HPDE6-E6E7 (cell line): Measurements from ENCODE around the gene CDCA3.

Source experiments
- DNase-seq: peaks from one replicate; pipeline ENCODE4 v3.0.0; 2011; ENCODE audit warnings: missing footprints; ENCODE audit errors: extremely low spot score

The CDCA3 gene

DNA sequence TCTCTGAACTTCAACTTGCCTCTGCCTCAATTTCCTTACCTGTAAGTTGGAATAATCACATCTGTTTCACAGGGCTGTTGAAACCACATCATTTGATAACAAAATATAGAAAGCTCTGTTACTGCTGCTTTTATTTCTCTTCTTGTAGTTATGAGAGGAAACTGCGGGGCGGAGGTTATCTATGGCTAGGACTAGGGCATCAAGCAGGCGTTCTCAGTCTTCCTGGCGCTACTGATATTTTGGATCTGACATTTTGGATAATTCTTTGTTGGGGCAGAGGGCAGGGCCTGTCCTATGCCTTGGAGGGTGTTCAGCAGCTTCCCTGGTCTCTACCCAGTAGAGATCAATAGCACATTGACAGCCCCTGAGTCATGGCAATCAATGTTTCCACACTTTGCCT, 19.0 kb downstream of the CDCA3 start:
- DNase-seq = no peak

DNA sequence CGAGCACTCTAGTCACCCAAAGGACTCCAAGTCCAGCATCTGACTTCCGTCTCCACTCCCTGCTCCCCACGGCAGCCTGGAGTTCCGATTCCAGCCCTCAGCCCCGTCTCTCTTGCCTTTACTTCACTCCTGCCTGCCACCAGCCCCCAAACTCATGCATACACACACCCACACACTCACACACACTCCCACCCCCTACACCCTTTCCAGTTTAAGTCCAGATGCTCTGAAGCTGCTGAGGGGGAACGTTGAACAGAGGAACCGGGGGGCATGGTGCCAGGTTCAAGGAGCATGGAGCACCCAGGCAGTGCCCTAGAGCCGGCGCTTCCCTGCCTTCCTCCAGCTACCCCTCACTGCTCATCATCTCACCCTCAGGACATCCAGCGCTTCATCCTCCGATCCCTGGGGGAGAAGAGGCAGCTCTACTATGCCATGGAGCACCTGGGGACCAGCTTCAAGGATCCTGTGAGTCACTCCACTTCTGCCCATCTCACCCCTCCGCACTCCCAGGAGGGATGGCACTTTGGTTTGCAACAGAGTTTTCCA, 19.6 kb downstream of the CDCA3 start:
- no peak for DNase-seq

DNA sequence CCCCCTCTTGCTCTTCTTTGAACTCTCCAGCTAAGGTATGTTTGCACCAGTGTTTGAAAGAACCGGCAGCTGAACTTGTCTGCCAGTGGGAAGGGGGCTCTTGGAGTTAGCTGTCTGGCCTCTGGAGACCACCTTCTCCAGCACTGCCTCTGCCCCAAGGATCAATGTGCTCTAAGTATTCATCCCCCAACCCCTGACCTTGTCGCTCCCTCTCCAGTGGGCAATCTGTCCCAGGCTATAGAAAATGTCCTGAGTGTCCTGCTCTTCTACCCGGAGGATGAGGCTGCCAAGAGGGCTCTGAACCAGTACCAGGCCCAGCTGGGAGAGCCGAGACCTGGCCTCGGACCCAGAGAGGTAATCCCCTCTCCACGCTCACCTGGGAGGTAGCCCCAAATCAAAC, 20.1 kb downstream of the CDCA3 start:
- DNase-seq = no peak

- DNase-seq = no peak
These were observed 20.7 kb downstream of the CDCA3 start for GRCh38 chr12:6830286-6830890.

- DNase-seq = no peak
These were observed 21.4 kb downstream of the CDCA3 start for GRCh38 chr12:6829536-6830220.

DNA sequence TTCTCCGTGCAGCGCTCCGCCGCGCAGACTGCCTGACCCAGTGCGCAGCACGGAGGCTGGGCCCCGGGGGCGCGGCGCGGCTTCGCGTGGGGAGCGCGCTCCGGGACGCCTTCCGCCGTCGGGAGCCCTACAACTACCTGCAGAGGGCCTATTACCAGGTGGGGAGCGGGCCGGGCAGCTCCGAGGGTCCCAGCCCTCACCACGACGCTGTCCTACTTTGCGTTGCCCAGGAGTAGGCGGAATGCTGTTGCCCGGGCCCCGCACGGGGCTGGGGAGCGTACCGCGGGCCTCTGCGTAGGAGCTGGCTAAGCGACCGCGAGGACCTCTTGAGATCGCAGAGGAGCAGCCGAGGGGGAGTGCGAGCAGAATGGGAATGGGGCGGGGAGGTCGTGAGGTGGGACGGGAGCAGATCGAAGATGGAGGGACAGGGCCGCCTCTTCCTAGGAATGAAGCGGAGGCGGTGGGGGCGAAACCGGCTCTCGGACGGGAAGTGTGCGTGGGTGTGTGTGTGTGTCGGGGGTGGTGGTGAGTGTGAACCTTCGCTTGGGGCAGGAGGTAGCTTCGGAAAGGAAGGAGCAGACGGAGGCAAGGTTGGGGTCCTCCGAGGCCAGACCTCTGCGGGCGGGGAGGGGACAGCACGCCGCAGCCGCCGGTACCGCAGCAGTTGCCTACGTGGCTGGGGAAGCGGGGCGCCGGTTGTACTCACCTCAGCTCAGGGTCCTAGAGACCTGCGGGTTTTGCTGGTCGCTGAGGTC, 22.1 kb downstream of the CDCA3 start:
- peak; percentile 31 for DNase-seq

- DNase-seq = peak; percentile 34
These were observed 22.9 kb downstream of the CDCA3 start, which contains the start of gene P3H3 for GRCh38 chr12:6827982-6828780. P3H3 (plus strand) TSS chr12:6828407; CDS start chr12:6828441, 34 bp downstream.

DNA sequence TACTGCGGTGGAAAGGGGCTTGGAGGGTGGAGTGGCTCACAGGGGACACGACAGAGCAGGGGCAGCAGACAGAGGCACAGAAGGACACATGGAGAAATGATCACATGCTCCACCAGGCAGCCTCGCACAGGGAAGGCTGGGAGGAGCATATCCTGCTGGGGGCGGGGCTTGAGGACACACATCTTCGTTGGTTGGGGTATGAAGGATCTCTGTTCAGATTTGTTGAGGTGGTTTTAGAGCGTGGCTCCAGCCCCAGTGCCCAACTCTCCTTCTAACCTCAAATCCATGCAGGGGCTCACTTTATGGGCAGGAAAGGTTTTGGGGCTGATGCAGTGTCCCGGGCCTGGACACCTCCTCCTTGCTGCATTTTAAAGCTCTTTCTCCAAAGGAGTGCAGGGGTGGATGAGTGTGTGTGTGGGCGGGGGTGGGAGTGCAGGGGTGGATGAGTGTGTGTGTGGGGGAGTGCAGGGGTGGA, 23.6 kb downstream of the CDCA3 start:
- DNase-seq = peak; percentile 79

- DNase-seq = no peak
These were observed 24.2 kb downstream of the CDCA3 start for GRCh38 chr12:6826734-6827436.

- DNase-seq = no peak
These were observed 24.9 kb downstream of the CDCA3 start for GRCh38 chr12:6826125-6826733.

DNA sequence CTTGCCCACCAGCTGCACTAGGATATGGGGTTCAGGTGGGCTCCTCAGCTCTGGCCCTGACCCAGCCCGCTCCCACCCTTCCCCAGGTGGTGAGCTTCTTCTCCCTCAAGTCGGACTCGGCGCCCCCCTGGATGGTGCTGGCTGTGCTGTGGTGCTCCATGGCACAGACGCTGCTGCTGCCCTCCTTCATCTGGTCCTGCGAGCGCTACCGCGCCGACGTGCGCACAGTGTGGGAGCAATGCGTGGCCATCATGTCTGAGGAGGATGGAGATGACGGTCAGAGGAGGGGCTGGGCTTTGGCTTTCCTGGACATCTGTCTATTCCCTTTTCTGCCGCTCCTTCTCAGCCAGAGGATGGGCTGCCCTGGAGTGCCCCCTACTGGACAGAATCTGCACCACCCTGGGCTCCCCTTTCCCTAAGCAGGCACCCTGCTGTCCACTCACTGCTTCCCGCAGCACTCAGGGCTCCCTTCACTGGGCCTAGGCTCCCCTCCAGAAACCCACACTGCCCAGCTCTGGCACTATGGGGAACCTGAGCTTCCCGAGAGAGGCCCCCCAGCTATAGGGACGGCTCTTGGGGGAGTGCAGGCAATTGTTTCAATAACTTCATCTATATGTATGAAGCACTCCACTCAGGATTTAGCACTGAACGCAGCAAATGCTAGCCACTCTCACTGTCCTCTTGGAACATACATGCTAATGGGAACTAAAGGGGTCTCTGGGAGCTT, 25.5 kb downstream of the CDCA3 start:
- DNase-seq = peak; percentile 77

GRCh38 chr12:6824901-6825381, 26.1 kb downstream of the CDCA3 start:
- DNase-seq = peak; percentile 33

- no peak for DNase-seq
These were observed 26.9 kb downstream of the CDCA3 start for GRCh38 chr12:6824085-6824775.

DNA sequence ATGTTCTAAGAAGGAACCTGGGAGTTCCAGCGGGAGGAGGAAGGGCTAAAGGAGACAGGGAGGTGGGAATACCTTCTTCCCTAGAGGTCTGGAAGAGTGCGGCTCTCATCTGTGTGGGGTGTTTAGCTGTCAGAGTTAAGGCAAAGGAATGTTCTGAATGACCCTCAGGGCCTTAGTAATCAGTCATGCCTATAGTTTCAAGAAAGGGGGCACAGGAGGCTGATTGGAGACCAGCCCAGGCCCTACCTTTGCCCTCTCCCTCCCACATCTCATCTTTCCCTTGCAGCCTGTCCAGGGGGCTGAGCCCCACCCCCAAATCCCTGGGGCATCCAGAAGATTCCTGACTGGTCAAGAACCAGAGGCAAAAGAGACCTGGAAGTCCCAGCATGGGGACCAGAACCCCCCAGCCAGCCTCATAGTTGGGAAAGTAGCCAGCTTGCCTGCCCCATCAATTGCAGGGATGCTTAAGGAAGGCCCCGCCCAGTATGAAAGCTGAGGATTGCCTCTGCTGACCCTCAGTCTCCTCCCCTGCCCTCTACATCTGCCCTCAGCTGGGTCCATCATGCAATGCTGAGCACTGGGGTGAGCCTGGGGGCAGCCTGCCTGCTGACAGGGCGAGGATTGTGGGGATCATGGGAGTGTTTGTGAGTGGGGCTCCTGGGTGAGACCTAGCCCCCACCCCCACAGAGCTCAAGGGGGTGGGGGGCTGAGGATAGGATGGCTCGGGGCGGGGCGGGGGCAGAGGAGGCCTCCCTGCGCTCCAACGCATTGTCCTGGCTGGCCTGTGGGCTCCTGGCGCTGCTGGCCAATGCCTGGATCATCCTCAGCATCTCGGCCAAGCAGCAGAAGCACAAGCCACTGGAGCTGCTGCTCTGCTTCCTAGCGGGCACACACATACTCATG, 27.7 kb downstream of the CDCA3 start:
- DNase-seq = no peak

DNA sequence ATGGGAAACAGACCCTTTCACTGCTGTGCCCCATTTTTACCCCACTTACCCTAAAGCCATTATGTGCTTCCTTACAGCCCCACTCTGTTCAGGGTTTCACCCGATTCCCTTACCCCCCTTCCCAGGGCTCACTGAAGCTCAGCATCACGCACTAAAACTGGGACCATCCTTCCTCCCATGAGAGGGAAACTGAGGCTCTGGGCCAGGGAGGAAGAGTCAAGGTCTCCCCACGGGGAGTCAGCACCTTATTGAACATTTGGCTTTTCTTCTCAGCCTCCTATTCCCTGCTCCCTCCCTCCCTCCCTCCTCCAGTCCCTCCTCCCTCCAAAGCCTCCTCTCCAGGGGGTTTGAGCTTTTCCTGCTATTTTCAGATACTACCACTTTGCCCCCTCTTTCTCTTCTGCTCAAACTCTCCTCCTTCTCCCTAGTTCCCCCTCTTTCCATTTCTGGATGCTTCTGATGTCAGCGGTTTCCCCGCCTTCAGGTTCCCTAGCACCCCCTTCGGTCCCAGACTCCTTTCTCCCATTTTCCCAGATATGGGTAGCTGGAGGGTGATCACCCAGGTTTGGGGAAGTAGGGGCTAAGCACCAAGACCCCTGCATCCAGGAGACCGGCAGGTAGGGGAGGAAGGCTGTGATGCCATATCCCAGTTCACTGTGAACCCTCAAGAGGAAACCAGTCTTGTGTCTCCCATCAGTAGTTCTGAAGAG, 28.5 kb downstream of the CDCA3 start:
- DNase-seq = no peak

DNA sequence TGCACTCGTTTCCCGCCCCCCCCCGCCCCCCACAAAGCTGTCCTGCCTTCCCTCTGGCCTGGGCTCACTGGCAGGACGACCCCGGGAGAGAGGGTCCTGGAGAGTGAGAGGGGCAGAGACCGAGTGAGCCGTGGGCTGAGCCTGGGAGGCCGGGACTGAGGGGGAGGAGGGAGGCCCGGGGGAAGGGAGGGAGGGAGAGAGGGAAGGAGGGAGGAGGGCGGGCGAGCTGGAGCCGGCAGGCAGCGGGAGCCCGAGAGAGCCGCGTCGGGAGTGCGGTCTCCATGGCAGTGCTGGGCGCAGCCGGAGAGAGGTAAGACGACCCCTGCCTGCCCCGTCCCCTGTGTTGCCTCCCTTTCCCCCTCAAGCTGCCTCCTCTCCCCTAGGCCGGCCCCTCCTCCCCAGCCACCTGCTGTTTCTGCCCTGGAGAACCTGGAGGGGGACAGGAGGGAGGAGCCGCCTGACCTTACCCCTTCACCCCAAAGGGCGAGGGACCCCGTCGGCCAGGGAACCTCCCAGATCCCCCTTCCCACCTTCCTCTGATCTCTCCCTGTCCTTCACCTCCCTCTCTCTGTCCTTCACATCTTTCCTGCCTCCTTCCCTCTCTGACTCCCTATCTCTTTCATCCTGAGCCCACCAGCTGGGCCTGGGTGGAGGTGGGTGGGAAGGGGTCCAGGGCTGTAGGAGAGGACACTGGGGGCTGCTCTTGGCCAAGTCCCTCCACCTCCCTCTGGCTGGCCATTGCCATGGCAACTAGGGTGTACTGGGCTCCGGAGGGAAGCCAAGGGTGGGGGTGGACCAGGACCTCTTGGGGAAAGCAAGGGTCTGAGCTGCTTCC, 29.3 kb downstream of the CDCA3 start, which contains the start of gene GPR162:
Gene GPR162 (plus strand): TSS at position 231 of the 835 bp plus-strand sequence. CDS start 2,078 bp downstream, outside the sequence.
- no peak for DNase-seq
